HepG2 (cell line): ENCODE measurements around the gene PMM2. TPM values are rescaled to one million over a fixed set of nuclear protein-coding genes. Genes with fewer than 3 reads are reported as not detected.

ENCODE experiments used
- CAMTA2 ChIP-seq: sonication (generic); formaldehyde crosslinking; IDR thresholded peaks from 2 replicates; pipeline ENCODE4 v1.4.0; 2020; ENCODE audit warnings: mild to moderate bottlenecking, missing genetic modification reagents, borderline replicate concordance
- FOSL1 ChIP-seq: sonication (generic); formaldehyde crosslinking; IDR thresholded peaks from 2 replicates; pipeline ENCODE4 v1.9.0; 2021; ENCODE audit warnings: missing genetic modification reagents, borderline replicate concordance
- POLR2G ChIP-seq: fragments of 200-400 bp; formaldehyde crosslinking; IDR thresholded peaks from 2 replicates; pipeline ENCODE4 v1.6.1; 2018; ENCODE audit warnings: mild to moderate bottlenecking, low read depth, low read length, moderate library complexity
- XRCC5 ChIP-seq: fragments of 200-400 bp; formaldehyde crosslinking; optimal IDR thresholded peaks from 2 replicates; pipeline ENCODE3; 2017; ENCODE audit warnings: mild to moderate bottlenecking, low read length
- ZNF766 ChIP-seq: sonication (generic); formaldehyde crosslinking; IDR thresholded peaks from 2 replicates; pipeline ENCODE4 v1.5.0; 2020; ENCODE audit warnings: missing genetic modification reagents, borderline replicate concordance
- polyA plus RNA-seq, 8 experiments: library from polyadenylated mRNA; depleted of rRNA in 3 of 8; stranded (reverse) in 7 of 8; unstranded in 1 of 8; fragments of >200 nt; fragmentation: Illumina TruSeq in 4 of 8; extraction: Trizol in 4 of 8; gene quantifications; 2 replicates each; pipeline versions ENCODE4 v1.2.1 to v1.2.3, GENCODE V29; 2011 to 2016; ENCODE audit warnings: low read depth in 4 of 8, missing spikeins in 1 of 8, mixed read lengths in 1 of 8; ENCODE audit not compliant: insufficient read depth in 1 of 8
- total RNA-seq, 5 experiments: library from RNA; depleted of rRNA; stranded (reverse); fragments of >200 nt; fragmentation: Illumina TruSeq; extraction: Trizol; gene quantifications; 2 replicates each; pipeline ENCODE4 v1.2.3, GENCODE V29; 2016; ENCODE audit warnings: low read depth in 1 of 5
- TF ChIP-seq, protein P1 (sequence below): sonication (generic); formaldehyde crosslinking; IDR thresholded peaks from 2 replicates; pipeline ENCODE4 v1.5.1; 2020; ENCODE audit warnings: mild to moderate bottlenecking, missing genetic modification reagents, moderate library complexity
- TF ChIP-seq, protein P2 (sequence below): sonication (generic); formaldehyde crosslinking; IDR thresholded peaks from 2 replicates; pipeline ENCODE4 v1.9.0; 2022; ENCODE audit warnings: missing genetic modification reagents, mild to moderate bottlenecking, borderline replicate concordance
- TF ChIP-seq, protein P3 (sequence below): sonication (generic); formaldehyde crosslinking; IDR thresholded peaks from 2 replicates; pipeline ENCODE4 v1.8.0; 2022; ENCODE audit warnings: mild to moderate bottlenecking, missing genetic modification reagents, moderate library complexity

The PMM2 gene
- total and polyA plus RNA-seq, 2 of the 13 experiments (the other 11 are each of a cell fraction or from before 2014, with no cell fraction given): 52.2 to 93.7 TPM

DNA sequence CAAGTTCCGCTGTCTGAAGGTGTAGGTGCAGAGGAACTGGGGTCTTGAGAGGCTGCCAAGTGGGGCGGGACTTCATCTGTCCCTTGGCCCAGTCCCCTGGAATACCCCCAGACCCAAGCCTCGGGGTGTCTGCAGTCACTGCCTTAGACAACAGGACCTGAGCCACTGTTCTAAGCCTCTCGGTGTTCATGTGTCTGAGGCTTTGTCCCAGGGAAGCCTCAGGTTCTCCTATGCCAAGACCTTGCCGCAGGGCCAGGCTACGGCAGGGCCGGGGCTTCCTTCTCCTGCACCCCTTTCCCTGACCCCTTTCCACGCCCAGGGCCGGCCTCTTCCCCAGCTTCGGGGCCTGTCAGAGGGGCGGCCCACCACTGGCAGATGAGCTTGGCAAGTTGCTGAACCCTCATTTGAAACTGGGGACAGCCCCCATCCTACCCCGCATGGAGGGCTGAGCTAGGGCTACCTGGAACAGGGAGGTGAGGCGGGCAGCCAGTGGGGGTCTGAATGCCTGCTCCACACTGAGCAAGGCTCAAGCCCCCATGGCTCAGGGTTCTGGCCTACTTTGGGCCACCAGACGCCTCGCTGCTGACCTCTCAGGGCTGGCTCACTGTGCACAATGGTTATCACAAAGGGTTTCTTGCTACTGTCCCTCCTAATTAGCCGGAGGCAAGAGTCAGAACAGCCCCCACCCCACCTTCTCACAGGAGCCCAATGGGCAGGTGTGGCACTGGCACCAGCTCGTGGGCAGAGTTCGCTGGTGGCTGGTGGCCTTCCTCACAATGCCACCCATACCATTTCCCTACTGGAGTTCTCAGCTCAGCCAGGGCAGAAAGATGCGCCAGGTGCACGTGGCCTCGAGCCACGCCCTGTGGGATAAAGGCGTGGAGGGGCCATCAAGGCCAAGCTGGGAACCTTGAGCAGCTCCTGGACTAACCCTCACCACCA lies 91.6 kb downstream of the PMM2 start (continued):
- TF ChIP-seq, protein P1, sequence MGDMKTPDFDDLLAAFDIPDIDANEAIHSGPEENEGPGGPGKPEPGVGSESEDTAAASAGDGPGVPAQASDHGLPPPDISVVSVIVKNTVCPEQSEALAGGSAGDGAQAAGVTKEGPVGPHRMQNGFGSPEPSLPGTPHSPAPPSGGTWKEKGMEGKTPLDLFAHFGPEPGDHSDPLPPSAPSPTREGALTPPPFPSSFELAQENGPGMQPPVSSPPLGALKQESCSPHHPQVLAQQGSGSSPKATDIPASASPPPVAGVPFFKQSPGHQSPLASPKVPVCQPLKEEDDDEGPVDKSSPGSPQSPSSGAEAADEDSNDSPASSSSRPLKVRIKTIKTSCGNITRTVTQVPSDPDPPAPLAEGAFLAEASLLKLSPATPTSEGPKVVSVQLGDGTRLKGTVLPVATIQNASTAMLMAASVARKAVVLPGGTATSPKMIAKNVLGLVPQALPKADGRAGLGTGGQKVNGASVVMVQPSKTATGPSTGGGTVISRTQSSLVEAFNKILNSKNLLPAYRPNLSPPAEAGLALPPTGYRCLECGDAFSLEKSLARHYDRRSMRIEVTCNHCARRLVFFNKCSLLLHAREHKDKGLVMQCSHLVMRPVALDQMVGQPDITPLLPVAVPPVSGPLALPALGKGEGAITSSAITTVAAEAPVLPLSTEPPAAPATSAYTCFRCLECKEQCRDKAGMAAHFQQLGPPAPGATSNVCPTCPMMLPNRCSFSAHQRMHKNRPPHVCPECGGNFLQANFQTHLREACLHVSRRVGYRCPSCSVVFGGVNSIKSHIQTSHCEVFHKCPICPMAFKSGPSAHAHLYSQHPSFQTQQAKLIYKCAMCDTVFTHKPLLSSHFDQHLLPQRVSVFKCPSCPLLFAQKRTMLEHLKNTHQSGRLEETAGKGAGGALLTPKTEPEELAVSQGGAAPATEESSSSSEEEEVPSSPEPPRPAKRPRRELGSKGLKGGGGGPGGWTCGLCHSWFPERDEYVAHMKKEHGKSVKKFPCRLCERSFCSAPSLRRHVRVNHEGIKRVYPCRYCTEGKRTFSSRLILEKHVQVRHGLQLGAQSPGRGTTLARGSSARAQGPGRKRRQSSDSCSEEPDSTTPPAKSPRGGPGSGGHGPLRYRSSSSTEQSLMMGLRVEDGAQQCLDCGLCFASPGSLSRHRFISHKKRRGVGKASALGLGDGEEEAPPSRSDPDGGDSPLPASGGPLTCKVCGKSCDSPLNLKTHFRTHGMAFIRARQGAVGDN: 0 out of 2 replicates have a peak, but pooled peaks have one; percentile 23
- TF ChIP-seq ZNF766 (CRISPR knock-in tag) (0 out of 2 replicates have a peak, but pooled peaks have one; percentile 30), CAMTA2 (CRISPR knock-in tag) (0 out of 2 replicates have a peak, but pooled peaks have one; percentile 35), FOSL1 (no peak), XRCC5 (peak; percentile 15), POLR2G (peak; percentile 4; the same call in 1 of the 2 replicates)
- TF ChIP-seq, protein P2, sequence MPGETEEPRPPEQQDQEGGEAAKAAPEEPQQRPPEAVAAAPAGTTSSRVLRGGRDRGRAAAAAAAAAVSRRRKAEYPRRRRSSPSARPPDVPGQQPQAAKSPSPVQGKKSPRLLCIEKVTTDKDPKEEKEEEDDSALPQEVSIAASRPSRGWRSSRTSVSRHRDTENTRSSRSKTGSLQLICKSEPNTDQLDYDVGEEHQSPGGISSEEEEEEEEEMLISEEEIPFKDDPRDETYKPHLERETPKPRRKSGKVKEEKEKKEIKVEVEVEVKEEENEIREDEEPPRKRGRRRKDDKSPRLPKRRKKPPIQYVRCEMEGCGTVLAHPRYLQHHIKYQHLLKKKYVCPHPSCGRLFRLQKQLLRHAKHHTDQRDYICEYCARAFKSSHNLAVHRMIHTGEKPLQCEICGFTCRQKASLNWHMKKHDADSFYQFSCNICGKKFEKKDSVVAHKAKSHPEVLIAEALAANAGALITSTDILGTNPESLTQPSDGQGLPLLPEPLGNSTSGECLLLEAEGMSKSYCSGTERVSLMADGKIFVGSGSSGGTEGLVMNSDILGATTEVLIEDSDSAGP (CRISPR knock-in tag): peak; percentile 16; the same call in 1 of the 2 replicates
- TF ChIP-seq, protein P3, sequence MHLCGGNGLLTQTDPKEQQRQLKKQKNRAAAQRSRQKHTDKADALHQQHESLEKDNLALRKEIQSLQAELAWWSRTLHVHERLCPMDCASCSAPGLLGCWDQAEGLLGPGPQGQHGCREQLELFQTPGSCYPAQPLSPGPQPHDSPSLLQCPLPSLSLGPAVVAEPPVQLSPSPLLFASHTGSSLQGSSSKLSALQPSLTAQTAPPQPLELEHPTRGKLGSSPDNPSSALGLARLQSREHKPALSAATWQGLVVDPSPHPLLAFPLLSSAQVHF (CRISPR knock-in tag): peak; percentile 60; the same call in 1 of the 2 replicates
